ENCODE data around the gene NDUFA13. TPM values are rescaled to one million over a fixed set of nuclear protein-coding genes. Genes with fewer than 3 reads are reported as not detected.
"Not testable (repeated sequence)": the region's sequence is repeated elsewhere in the genome, so short reads cannot be mapped to it uniquely, and the experiment has no call there.

Gene NDUFA13
- total and polyA plus RNA-seq, 8 donors: 24.5 to 367 (median 143) TPM

GRCh38 chr19:19471682-19472081 lies 44.3 kb upstream of the NDUFA13 start:
- no peak for DNase-seq
- intact Hi-C loops (cut with DNase I; ENCODE audit: low total_unique reads): no loop called here
- Histone ChIP-seq H3K9me3 (peaks cover 7 to 30% (median 18%) of the 10 kb centered on the region in 4 donors), H3K4me1 (peaks cover 0 to 38% (median 19%) of the 10 kb centered on the region in 4 donors), H3K4me3 (no peak overlapping the region), H3K27me3 (no peaks in the 10 kb centered on the region), H3K27ac (no peak overlapping the region), H3K36me3 (peaks cover 2 to 40% (median 38%) of the 10 kb centered on the region in 4 donors)
- WGBS, 5 donors: 81 to 90% (median 86%) methylated on average over 6 of the region's 6 CpGs
- TF ChIP-seq POLR2A (IDR thresholded peaks at IDR 0.05) (no peak), POLR2AphosphoS5 (IDR thresholded peaks at IDR 0.05) (no peak), CTCF (IDR thresholded peaks at IDR 0.05) (no peak), EP300 (IDR thresholded peaks at IDR 0.05) (no peak)

- peaks cover 0 to 42% (median 20%) of the 10 kb centered on the region in 4 donors for H3K4me1 ChIP-seq
- H3K9me3 ChIP-seq: peaks cover 7 to 25% (median 18%) of the 10 kb centered on the region in 4 donors
- H3K4me3 ChIP-seq; intact Hi-C loops (cut with DNase I; ENCODE audit: low total_unique reads); H3K27ac ChIP-seq; H3K27me3 ChIP-seq; DNase-seq: not testable (repeated sequence)
- peaks cover 0 to 36% (median 33%) of the 10 kb centered on the region in 4 donors for H3K36me3 ChIP-seq
- 51 to 71% (median 61%) methylated on average over 5 of the region's 5 CpGs for WGBS, 5 donors
Observed at GRCh38 chr19:19472106-19472505, 43.9 kb upstream of the NDUFA13 start.

GRCh38 chr19:19475015-19475765 lies 40.8 kb upstream of the NDUFA13 start:
- TF ChIP-seq CTCF (IDR thresholded peaks at IDR 0.05) (no peak), EP300 (IDR thresholded peaks at IDR 0.05) (no peak), POLR2A (IDR thresholded peaks at IDR 0.05) (no peak), POLR2AphosphoS5 (IDR thresholded peaks at IDR 0.05) (no peak)
- Histone ChIP-seq H3K9me3 (no peaks in the 10 kb centered on the region), H3K27ac (no peak overlapping the region), H3K36me3 (peaks cover 0 to 27% (median 20%) of the 10 kb centered on the region in 4 donors), H3K4me3 (no peak overlapping the region), H3K27me3 (no peaks in the 10 kb centered on the region), H3K4me1 (peaks cover 9 to 61% (median 33%) of the 10 kb centered on the region in 4 donors)
- no peak for DNase-seq
- intact Hi-C loops (cut with DNase I; ENCODE audit: low total_unique reads): no loop called here
- WGBS, 5 donors: 73 to 81% (median 78%) methylated on average over 20 to 21 of the region's 21 CpGs

- H3K27ac ChIP-seq: peak overlapping the region in 1 of 5 donors; percentile 24
- TF ChIP-seq POLR2AphosphoS5 (IDR thresholded peaks at IDR 0.05) (no peak), CTCF (IDR thresholded peaks at IDR 0.05) (peak in 1 of 7 experiments; percentile 35)
- H3K36me3 ChIP-seq: peaks cover 0 to 36% (median 27%) of the 10 kb centered on the region in 4 donors
- H3K9me3 ChIP-seq: no peaks in the 10 kb centered on the region
- DNase-seq: peak in 1 of 2 donors; percentile 57
- H3K4me3 ChIP-seq: no peak overlapping the region
- peaks cover 9 to 61% (median 33%) of the 10 kb centered on the region in 4 donors for H3K4me1 ChIP-seq
- intact Hi-C loops (cut with DNase I; ENCODE audit: low total_unique reads): no loop called here
- 69 to 73% (median 73%) methylated on average over 18 to 19 of the region's 19 CpGs for WGBS, 5 donors
- no peaks in the 10 kb centered on the region for H3K27me3 ChIP-seq
Observed at GRCh38 chr19:19475849-19476828, 39.9 kb upstream of the NDUFA13 start.
